Caco-2 (cell line): ENCODE measurements around the gene SERPINB4. TPM values are rescaled to one million over a fixed set of nuclear protein-coding genes. Genes with fewer than 3 reads are reported as not detected.

ENCODE experiments used
- BruUV-seq: library from RNA; stranded (reverse); fragments of 400-500 nt; replicated peaks from 2 replicates; lab custom pipeline; 2021; lab: Mats Ljungman, UMichigan
- CTCF ChIA-PET: fragments of 300-600 bp; sonication (Branson Sonifier 250); formaldehyde crosslinking; loops from one replicate; lab custom pipeline; 2022; ENCODE audit warnings: antibody characterized with exemption; lab: Charles Lee
- POLR2A ChIA-PET: fragments of 300-600 bp; sonication (Branson Sonifier 250); formaldehyde crosslinking; loops from one replicate; lab custom pipeline; 2022; ENCODE audit warnings: antibody characterized with exemption; lab: Charles Lee
- DNase-seq, 2 experiments: peaks; one replicate each; pipeline versions ENCODE4 v3.0.0 to v3.0.0-alpha.2; 2020 to 2022
- H3K27me3 ChIP-seq: replicated peaks from 2 replicates; pipeline ENCODE4 v1.6.0; 2011; ENCODE audit warnings: low read length; ENCODE audit not compliant: control insufficient read depth, insufficient read depth
- H3K36me3 ChIP-seq: 2 replicates; pipeline ENCODE4 v1.5.1; 2011; ENCODE audit warnings: low read length; ENCODE audit not compliant: control insufficient read depth, insufficient read depth
- H3K4me1 ChIP-seq: fragments of 250-450 bp; sonication (Bioruptor Pico); 2 replicates; pipeline ENCODE4 v1.5.1; 2020; ENCODE audit warnings: mild to moderate bottlenecking
- H3K4me3 ChIP-seq: 2 replicates; pipeline ENCODE4 v1.5.1; 2011; ENCODE audit warnings: low read depth, mild to moderate bottlenecking, control low read depth, low read length
- H3K9me3 ChIP-seq: fragments of 250-450 bp; sonication (Bioruptor Pico); 2 replicates; pipeline ENCODE4 v1.5.1; 2020; ENCODE audit warnings: mild to moderate bottlenecking, moderate library complexity
- H3K27ac Mint-ChIP-seq: one replicate; pipeline ENCODE4 v1.8.0; 2022; ENCODE audit warnings: mixed read lengths; ENCODE audit not compliant: unreplicated experiment
- H3K27me3 Mint-ChIP-seq: one replicate; pipeline ENCODE4 v1.8.0; 2022; ENCODE audit warnings: mixed read lengths; ENCODE audit not compliant: insufficient read depth, unreplicated experiment
- H3K36me3 Mint-ChIP-seq: one replicate; pipeline ENCODE4 v1.8.0; 2022; ENCODE audit warnings: mild to moderate bottlenecking, mixed read lengths; ENCODE audit not compliant: insufficient read depth, unreplicated experiment
- H3K4me1 Mint-ChIP-seq: one replicate; pipeline ENCODE4 v1.8.0; 2022; ENCODE audit warnings: low read depth, mixed read lengths; ENCODE audit not compliant: unreplicated experiment
- H3K4me3 Mint-ChIP-seq: one replicate; pipeline ENCODE4 v1.8.0; 2022; ENCODE audit warnings: mild to moderate bottlenecking, moderate library complexity, mixed read lengths; ENCODE audit not compliant: unreplicated experiment
- H3K9me3 Mint-ChIP-seq: one replicate; pipeline ENCODE4 v1.8.0; 2022; ENCODE audit warnings: mixed read lengths; ENCODE audit not compliant: unreplicated experiment
- intact Hi-C: fragments of 100-400 bp; cut with micrococcal nuclease; formaldehyde crosslinking; loops from one replicate; pipeline ENCODE4 v1.10.0; 2022; ENCODE audit not compliant: unreplicated experiment
- total RNA-seq: library from RNA; stranded (reverse); gene quantifications from 2 replicates; pipeline ENCODE4 v1.2.3, GENCODE V29; 2022
- TF ChIP-seq, protein P1 (sequence below), 2 experiments: fragments of 200-600 bp in 1 of 2; IDR thresholded peaks; 1 replicate in 1 of 2; 2 replicates in 1 of 2; pipeline versions ENCODE4 v1.5.1 to v1.8.0; 2011 to 2022; ENCODE audit warnings: antibody characterized with exemption in 1 of 2, control low read depth in 1 of 2, inconsistent platforms in 1 of 2, low read depth in 1 of 2, low read length in 1 of 2, mild to moderate bottlenecking in 1 of 2, moderate library complexity in 1 of 2; ENCODE audit not compliant: insufficient read depth in 1 of 2, severe bottlenecking in 1 of 2, unreplicated experiment in 1 of 2

Gene SERPINB4
- total RNA-seq, 1 experiment from 2014 or later, result not detected

- H3K9me3 Mint-ChIP-seq, result no peaks in the 10 kb centered on the region
- H3K36me3 ChIP-seq, result no peaks in the 10 kb centered on the region
- H3K4me1 Mint-ChIP-seq, result no peaks in the 10 kb centered on the region
- H3K4me3 Mint-ChIP-seq, result no peak overlapping the region
- TF ChIP-seq, protein P1, sequence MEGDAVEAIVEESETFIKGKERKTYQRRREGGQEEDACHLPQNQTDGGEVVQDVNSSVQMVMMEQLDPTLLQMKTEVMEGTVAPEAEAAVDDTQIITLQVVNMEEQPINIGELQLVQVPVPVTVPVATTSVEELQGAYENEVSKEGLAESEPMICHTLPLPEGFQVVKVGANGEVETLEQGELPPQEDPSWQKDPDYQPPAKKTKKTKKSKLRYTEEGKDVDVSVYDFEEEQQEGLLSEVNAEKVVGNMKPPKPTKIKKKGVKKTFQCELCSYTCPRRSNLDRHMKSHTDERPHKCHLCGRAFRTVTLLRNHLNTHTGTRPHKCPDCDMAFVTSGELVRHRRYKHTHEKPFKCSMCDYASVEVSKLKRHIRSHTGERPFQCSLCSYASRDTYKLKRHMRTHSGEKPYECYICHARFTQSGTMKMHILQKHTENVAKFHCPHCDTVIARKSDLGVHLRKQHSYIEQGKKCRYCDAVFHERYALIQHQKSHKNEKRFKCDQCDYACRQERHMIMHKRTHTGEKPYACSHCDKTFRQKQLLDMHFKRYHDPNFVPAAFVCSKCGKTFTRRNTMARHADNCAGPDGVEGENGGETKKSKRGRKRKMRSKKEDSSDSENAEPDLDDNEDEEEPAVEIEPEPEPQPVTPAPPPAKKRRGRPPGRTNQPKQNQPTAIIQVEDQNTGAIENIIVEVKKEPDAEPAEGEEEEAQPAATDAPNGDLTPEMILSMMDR (IDR thresholded peaks at IDR 0.05; ENCODE audit: insufficient read depth in 1 of 2, low read depth in 1 of 2, low read length in 1 of 2, severe bottlenecking in 1 of 2, unreplicated experiment in 1 of 2), result no peak
- H3K36me3 Mint-ChIP-seq, result no peaks in the 10 kb centered on the region
- no peak overlapping the region for H3K27ac Mint-ChIP-seq
- no peaks in the 10 kb centered on the region for H3K27me3 Mint-ChIP-seq
- DNase-seq, result no peak
- H3K27me3 ChIP-seq, result no peaks in the 10 kb centered on the region
- BruUV-seq, result no TSS peak
- intact Hi-C loops, result no loop called here
- H3K4me1 ChIP-seq, result no peaks in the 10 kb centered on the region
- ChIA-PET POLR2A (no interaction called here), CTCF (no interaction called here)
- H3K4me3 ChIP-seq, result no peak overlapping the region
- no peaks in the 10 kb centered on the region for H3K9me3 ChIP-seq
Measured at GRCh38 chr18:63596964-63597363, 47.1 kb downstream of the SERPINB4 start.

- Histone ChIP-seq H3K4me1 (no peaks in the 10 kb centered on the region), H3K4me3 (no peak overlapping the region), H3K36me3 (no peaks in the 10 kb centered on the region), H3K9me3 (no peaks in the 10 kb centered on the region), H3K27me3 (no peaks in the 10 kb centered on the region)
- Mint-ChIP-seq H3K9me3 (no peaks in the 10 kb centered on the region), H3K36me3 (no peaks in the 10 kb centered on the region), H3K27ac (no peak overlapping the region), H3K4me3 (no peak overlapping the region), H3K27me3 (no peaks in the 10 kb centered on the region), H3K4me1 (no peaks in the 10 kb centered on the region)
- ChIA-PET CTCF (no interaction called here), POLR2A (no interaction called here)
- TF ChIP-seq, protein P1 (IDR thresholded peaks at IDR 0.05; ENCODE audit: insufficient read depth in 1 of 2, low read depth in 1 of 2, low read length in 1 of 2, severe bottlenecking in 1 of 2, unreplicated experiment in 1 of 2), result no peak
- no TSS peak for BruUV-seq
- intact Hi-C loops, result no loop called here
- no peak for DNase-seq
Measured at GRCh38 chr18:63592471-63592870, 51.6 kb downstream of the SERPINB4 start.

DNA sequence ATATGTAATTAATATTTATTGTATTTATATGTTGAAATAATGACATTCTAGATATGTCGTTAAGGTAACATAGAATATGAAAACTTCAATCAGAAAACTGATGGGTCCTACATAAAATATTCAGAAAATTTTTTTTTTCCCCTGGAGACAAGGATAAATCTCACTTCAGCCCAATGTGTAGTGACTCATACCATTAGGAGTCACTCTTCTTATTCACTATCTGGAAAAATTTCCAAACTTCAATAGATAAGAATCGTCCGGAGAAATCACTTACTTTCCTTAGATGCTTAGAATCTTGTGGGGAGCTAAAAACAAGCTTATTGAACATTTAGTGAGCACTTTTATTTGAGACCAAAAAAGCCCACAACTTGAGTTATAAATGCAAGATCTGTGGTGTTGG is 52.3 kb downstream of the SERPINB4 start:
- Mint-ChIP-seq H3K4me1 (no peaks in the 10 kb centered on the region), H3K9me3 (no peaks in the 10 kb centered on the region), H3K36me3 (no peaks in the 10 kb centered on the region), H3K4me3 (no peak overlapping the region), H3K27ac (no peak overlapping the region), H3K27me3 (no peaks in the 10 kb centered on the region)
- ChIA-PET POLR2A (no interaction called here), CTCF (no interaction called here)
- no peaks in the 10 kb centered on the region for H3K36me3 ChIP-seq
- TF ChIP-seq, protein P1 (IDR thresholded peaks at IDR 0.05; ENCODE audit: insufficient read depth in 1 of 2, low read depth in 1 of 2, low read length in 1 of 2, severe bottlenecking in 1 of 2, unreplicated experiment in 1 of 2), result no peak
- no TSS peak for BruUV-seq
- H3K27me3 ChIP-seq, result no peaks in the 10 kb centered on the region
- no peaks in the 10 kb centered on the region for H3K9me3 ChIP-seq
- intact Hi-C loops, result no loop called here
- H3K4me1 ChIP-seq, result no peaks in the 10 kb centered on the region
- H3K4me3 ChIP-seq, result no peak overlapping the region
- no peak for DNase-seq
